ENCODE results near the gene ATP10D. TPM values are rescaled to one million over a fixed set of nuclear protein-coding genes. Genes with fewer than 3 reads are reported as not detected.

The ATP10D gene
- total RNA-seq, 1 donor: 50.0 TPM

DNA sequence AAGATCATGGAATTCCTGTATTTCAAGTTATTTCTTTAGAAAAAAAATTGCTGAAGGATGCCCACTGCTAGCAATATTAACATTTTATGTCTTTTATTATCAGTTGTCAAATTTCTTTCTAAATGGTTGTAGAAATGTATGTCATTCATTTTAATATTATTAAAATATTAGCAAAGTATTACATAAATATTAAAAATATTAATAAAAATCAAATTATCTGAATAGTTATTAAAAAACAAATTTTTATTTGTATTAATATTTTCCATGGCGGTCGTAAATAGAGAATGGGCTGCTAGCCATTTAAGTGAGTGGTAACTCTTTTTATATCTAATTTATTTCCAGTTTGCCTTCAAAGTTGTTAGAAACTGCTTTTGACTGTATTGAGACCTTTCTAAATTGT lies 72.2 kb downstream of the ATP10D start:
- H3K4me3 ChIP-seq (ENCODE audit: low read depth, low read length): no peak overlapping the region
- DNase-seq (ENCODE audit: low read depth): no peak
- no peak for TF ChIP-seq CTCF (IDR thresholded peaks at IDR 0.05; ENCODE audit: insufficient read depth, low read length)

GRCh38 chr4:47560682-47561081 lies 75.6 kb downstream of the ATP10D start:
- no peak for DNase-seq (ENCODE audit: low read depth)
- H3K4me3 ChIP-seq (ENCODE audit: low read depth, low read length): no peak overlapping the region
- TF ChIP-seq CTCF (IDR thresholded peaks at IDR 0.05; ENCODE audit: insufficient read depth, low read length): no peak

GRCh38 chr4:47561331-47561730 lies 76.3 kb downstream of the ATP10D start:
- no peak for DNase-seq (ENCODE audit: low read depth)
- TF ChIP-seq CTCF (IDR thresholded peaks at IDR 0.05; ENCODE audit: insufficient read depth, low read length): no peak
- no peak overlapping the region for H3K4me3 ChIP-seq (ENCODE audit: low read depth, low read length)

DNA sequence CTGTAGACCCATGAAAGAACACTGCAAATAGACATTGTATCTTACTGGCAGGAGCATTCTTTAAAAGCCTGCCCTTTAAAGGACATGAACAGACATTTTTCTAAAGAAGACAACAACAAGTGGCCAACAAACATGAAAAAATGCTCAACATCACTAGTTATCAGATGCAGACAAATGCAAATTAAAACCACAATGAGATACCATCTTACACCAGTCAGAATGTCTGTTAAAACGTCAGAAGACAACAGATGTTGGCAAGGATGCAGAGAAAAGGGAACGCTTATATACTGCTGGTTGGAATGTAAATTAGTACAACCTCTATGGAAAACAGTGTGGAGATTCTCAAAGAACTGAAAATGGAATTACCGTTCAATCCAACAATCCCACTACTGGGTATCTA lies 77.2 kb downstream of the ATP10D start:
- no peak for DNase-seq (ENCODE audit: low read depth)
- H3K4me3 ChIP-seq (ENCODE audit: low read depth, low read length): no peak overlapping the region
- no peak for TF ChIP-seq CTCF (IDR thresholded peaks at IDR 0.05; ENCODE audit: insufficient read depth, low read length)

GRCh38 chr4:47566566-47566965 lies 81.5 kb downstream of the ATP10D start:
- no peak for TF ChIP-seq CTCF (IDR thresholded peaks at IDR 0.05; ENCODE audit: insufficient read depth, low read length)
- DNase-seq (ENCODE audit: low read depth): no peak
- no peak overlapping the region for H3K4me3 ChIP-seq (ENCODE audit: low read depth, low read length)

- TF ChIP-seq CTCF (IDR thresholded peaks at IDR 0.05; ENCODE audit: insufficient read depth, low read length): no peak
- no peak for DNase-seq (ENCODE audit: low read depth)
- no peak overlapping the region for H3K4me3 ChIP-seq (ENCODE audit: low read depth, low read length)
These were observed 81.9 kb downstream of the ATP10D start for GRCh38 chr4:47566969-47567368.

DNA sequence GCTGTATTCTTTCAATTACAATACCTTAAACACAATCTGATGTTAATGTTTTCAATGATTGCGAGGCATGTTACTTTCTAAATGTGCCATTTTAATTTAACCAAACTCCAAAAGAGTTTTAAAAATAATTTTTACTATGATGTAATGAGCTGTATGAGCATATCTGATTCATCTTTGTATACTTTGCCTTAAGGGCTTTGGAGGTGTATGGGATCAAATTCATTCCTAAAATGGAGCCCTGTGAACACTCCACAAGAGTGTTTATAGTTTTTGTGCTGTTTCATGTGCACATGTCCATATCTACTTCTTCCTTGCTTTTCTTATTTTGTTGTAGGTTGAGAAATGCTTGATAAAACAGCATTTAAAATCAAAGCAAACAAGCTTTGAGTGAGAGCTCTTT lies 82.4 kb downstream of the ATP10D start:
- DNase-seq (ENCODE audit: low read depth): no peak
- H3K4me3 ChIP-seq (ENCODE audit: low read depth, low read length): no peak overlapping the region
- no peak for TF ChIP-seq CTCF (IDR thresholded peaks at IDR 0.05; ENCODE audit: insufficient read depth, low read length)

Measured in fibroblast of the aortic adventitia (primary cell).